ENCODE measurements around the gene MNDA.

The MNDA gene

GRCh38 chr1:158821723-158822122 is 9.4 kb upstream of the MNDA start:
- ChIA-PET POLR2A (ENCODE audit: low non-redundant PET) (no interaction called here), CTCF (no interaction called here)
- no peak overlapping the region for H3K27ac ChIP-seq
- TF ChIP-seq CTCF (conservative IDR thresholded peaks at IDR 0.05; ENCODE audit: low read depth), result no peak
- no peak for DNase-seq (ENCODE audit: low spot score)

GRCh38 chr1:158830074-158830677 is 975 bp upstream of the MNDA start:
- TF ChIP-seq CTCF (conservative IDR thresholded peaks at IDR 0.05; ENCODE audit: low read depth), result no peak
- no peak for DNase-seq (ENCODE audit: low spot score)
- H3K27ac ChIP-seq, result no peak overlapping the region
- ChIA-PET CTCF (no interaction called here), POLR2A (ENCODE audit: low non-redundant PET) (no interaction called here)

- no peak overlapping the region for H3K27ac ChIP-seq
- DNase-seq (ENCODE audit: low spot score), result no peak
- CTCF ChIA-PET, result interaction anchor here (1.5 kb wide), 1 partner anchor 10 kb away, joined by 5 read pairs; no protein-coding TSS in a partner anchor
- TF ChIP-seq CTCF (conservative IDR thresholded peaks at IDR 0.05; ENCODE audit: low read depth), result no peak
- POLR2A ChIA-PET (ENCODE audit: low non-redundant PET), result no interaction called here
Measured at GRCh38 chr1:158833264-158833663, 2.1 kb downstream of the MNDA start.

GRCh38 chr1:158836038-158836437 is 4.9 kb downstream of the MNDA start:
- TF ChIP-seq CTCF (conservative IDR thresholded peaks at IDR 0.05; ENCODE audit: low read depth), result no peak

GRCh38 chr1:158838660-158839059 is 7.5 kb downstream of the MNDA start:
- no peak overlapping the region for H3K27ac ChIP-seq
- ChIA-PET POLR2A (ENCODE audit: low non-redundant PET) (no interaction called here), CTCF (no interaction called here)
- no peak for TF ChIP-seq CTCF (conservative IDR thresholded peaks at IDR 0.05; ENCODE audit: low read depth)
- DNase-seq (ENCODE audit: low spot score), result no peak

More at GRCh38 chr1:158836038-158836437, 4.9 kb downstream of the MNDA start:
- CTCF ChIA-PET, result no interaction called here
- DNase-seq (ENCODE audit: low spot score), result no peak
- H3K27ac ChIP-seq, result no peak overlapping the region
- POLR2A ChIA-PET (ENCODE audit: low non-redundant PET), result no interaction called here

GRCh38 chr1:158839566-158839965 is 8.4 kb downstream of the MNDA start:
- TF ChIP-seq CTCF (conservative IDR thresholded peaks at IDR 0.05; ENCODE audit: low read depth), result no peak
- ChIA-PET CTCF (no interaction called here), POLR2A (ENCODE audit: low non-redundant PET) (no interaction called here)
- H3K27ac ChIP-seq, result no peak overlapping the region
- DNase-seq (ENCODE audit: low spot score), result no peak

Data from RWPE1 (cell line).